K562 (cell line): ENCODE data around the gene ZBTB20. TPM values are rescaled to one million over a fixed set of nuclear protein-coding genes. Genes with fewer than 3 reads are reported as not detected.

Experiments
- ATAC-seq: fragments of 200-7000 bp; cut with Tn5 transposase; 3 replicates; pipeline ENCODE4 v1.9.1; 2020; ENCODE audit warnings: moderate library complexity
- BruUV-seq: library from RNA; stranded (reverse); fragments of 400-500 nt; replicated peaks from 2 replicates; lab custom pipeline; 2021; lab: Mats Ljungman, UMichigan
- CTCF ChIA-PET: fragments of 300-600 bp; formaldehyde crosslinking; extraction: SDS; loops from one replicate; lab custom pipeline; 2021; ENCODE audit warnings: low intra/inter-chr PET ratio; lab: Yijun Ruan, JAX
- POLR2A ChIA-PET: fragments of 300-600, 350-650 bp; sonication (Branson Sonifier 250); formaldehyde crosslinking; extraction: SDS; loops from one replicate; lab custom pipeline; 2021; ENCODE audit warnings: antibody characterized with exemption, inconsistent platforms; lab: Yijun Ruan, JAX
- DNase-seq, 4 experiments: peaks; one replicate each; pipeline versions ENCODE4 v3.0.0 to v3.0.0-alpha.2; 2011 to 2018; ENCODE audit warnings: low spot score in 3 of 4, mixed read lengths in 3 of 4; ENCODE audit errors: extremely low read depth in 1 of 4
- FAIRE-seq: peaks from 2 replicates; lab custom pipeline; 2011; peaks lifted over from hg19 to GRCh38; lab: Jason Lieb, UNC
- H2AFZ ChIP-seq: 2 replicates; pipeline ENCODE4 v1.6.0; 2011; ENCODE audit warnings: low read depth, low read length, control low read depth, inconsistent platforms
- H3K27ac ChIP-seq: fragments of 200-600 bp; 3 replicates; pipeline ENCODE4 v1.8.0; 2011; ENCODE audit warnings: low read depth, mild to moderate bottlenecking, control low read depth, inconsistent platforms, low read length, moderate library complexity, mixed read lengths; ENCODE audit errors: extremely low read depth
- H3K27me3 ChIP-seq, 2 experiments: fragments of 300-600 bp in 1 of 2; 2 replicates in 1 of 2; 3 replicates in 1 of 2; pipeline versions ENCODE4 v1.6.0 to v1.8.0; 2011; ENCODE audit warnings: inconsistent platforms in 2 of 2, low read length in 2 of 2, mild to moderate bottlenecking in 1 of 2, mixed read lengths in 1 of 2, moderate library complexity in 1 of 2; ENCODE audit not compliant: control insufficient read depth in 2 of 2, insufficient read depth in 2 of 2
- H3K36me3 ChIP-seq: fragments of 300-600 bp; 3 replicates; pipeline ENCODE4 v1.8.0; 2011; ENCODE audit warnings: mild to moderate bottlenecking, low read length, inconsistent platforms; ENCODE audit not compliant: control insufficient read depth, insufficient read depth
- H3K4me1 ChIP-seq, 2 experiments: fragments of 200-600 bp in 1 of 2; replicated peaks in 1 of 2; 2 replicates in 1 of 2; 3 replicates in 1 of 2; pipeline versions ENCODE4 v1.5.1 to v1.8.0; 2011; ENCODE audit warnings: inconsistent platforms in 2 of 2, low read length in 2 of 2, mild to moderate bottlenecking in 1 of 2, mixed read lengths in 1 of 2, moderate library complexity in 1 of 2; ENCODE audit not compliant: control insufficient read depth in 2 of 2, insufficient read depth in 2 of 2
- H3K4me2 ChIP-seq: 2 replicates; pipeline ENCODE4 v1.6.1; 2011; ENCODE audit warnings: low read length, control low read depth, inconsistent platforms, mixed read lengths; ENCODE audit not compliant: insufficient read depth
- H3K4me3 ChIP-seq: fragments of 200-600 bp; sonication (generic), shearing (Covaris generic); 2 replicates; pipeline ENCODE4 v1.5.1; 2016; ENCODE audit warnings: control low read depth, inconsistent platforms
- H3K79me2 ChIP-seq: fragments of 200-600 bp; 3 replicates; pipeline ENCODE4 v1.8.0; 2011; ENCODE audit warnings: low read length, inconsistent platforms; ENCODE audit not compliant: control insufficient read depth, insufficient read depth
- H3K9ac ChIP-seq, 2 experiments: 2 replicates each; pipeline versions ENCODE4 v1.6.0 to v1.6.1; 2011; ENCODE audit warnings: low read depth in 2 of 2, low read length in 2 of 2, control low read depth in 1 of 2, inconsistent platforms in 1 of 2, mild to moderate bottlenecking in 1 of 2, mixed read lengths in 1 of 2; ENCODE audit not compliant: insufficient read depth in 1 of 2
- H3K9me1 ChIP-seq: one replicate; pipeline ENCODE4 v1.6.0; 2011; ENCODE audit warnings: inconsistent platforms, mild to moderate bottlenecking, low read length, moderate library complexity; ENCODE audit not compliant: control insufficient read depth, insufficient read depth
- H3K9me3 ChIP-seq: replicated peaks from 2 replicates; pipeline ENCODE4 v1.5.1; 2011; ENCODE audit warnings: low read depth, low read length, inconsistent platforms; ENCODE audit not compliant: control insufficient read depth, insufficient read depth
- H4K20me1 ChIP-seq: replicated peaks from 2 replicates; pipeline ENCODE4 v1.6.1; 2011; ENCODE audit warnings: low read length, inconsistent platforms, mixed read lengths; ENCODE audit not compliant: control insufficient read depth, insufficient read depth
- NFE2 ChIP-seq: IDR thresholded peaks from 2 replicates; pipeline ENCODE4 v1.6.1; 2014; ENCODE audit warnings: antibody characterized with exemption, low read depth
- SUPT5H ChIP-seq: fragments of 450-650 bp; IDR thresholded peaks from 2 replicates; pipeline ENCODE4 v1.6.1; 2016
- TBL1XR1 ChIP-seq, 2 experiments: IDR thresholded peaks; 2 replicates each; pipeline ENCODE4 v1.6.1; 2012; ENCODE audit warnings: improper control_type of control experiment in 2 of 2, low read length in 2 of 2, mild to moderate bottlenecking in 1 of 2
- U2AF2 ChIP-seq: fragments of 200-400 bp; formaldehyde crosslinking; optimal IDR thresholded peaks from 2 replicates; pipeline ENCODE3; 2017; ENCODE audit warnings: low read depth, mild to moderate bottlenecking, low read length
- ZC3H8 ChIP-seq: fragments of 450-650 bp; IDR thresholded peaks from 2 replicates; pipeline ENCODE4 v1.6.1; 2017
- ZFP30 ChIP-seq: fragments of 250-450 bp; sonication (Bioruptor Pico); IDR thresholded peaks from 2 replicates; pipeline ENCODE4 v1.8.0; 2022; ENCODE audit warnings: moderate library complexity, mild to moderate bottlenecking, inconsistent platforms, borderline replicate concordance
- ZNF239 ChIP-seq: fragments of 250-450 bp; sonication (Bioruptor Pico); IDR thresholded peaks from 2 replicates; pipeline ENCODE4 v1.4.0; 2020; ENCODE audit warnings: mild to moderate bottlenecking
- ZNF584 ChIP-seq: fragments of 200-800 bp; sonication (Bioruptor generic); IDR thresholded peaks from 2 replicates; pipeline ENCODE4 v1.6.1; 2016; ENCODE audit warnings: low read depth, mild to moderate bottlenecking, missing genetic modification characterization, missing compliant biosample characterization
- in situ Hi-C: fragments of 300-500 bp; cut with MboI; formaldehyde crosslinking; loops from 4 replicates; pipeline ENCODE4 v1.15.0; 2018; ENCODE audit warnings: inconsistent platforms, mixed read lengths
- intact Hi-C: fragments of 100-400 bp; cut with micrococcal nuclease; formaldehyde crosslinking; loops from 2 replicates; pipeline ENCODE4 v1.14.2; 2022
- polyA plus RNA-seq, 8 experiments: library from polyadenylated mRNA; depleted of rRNA in 4 of 8; stranded (reverse) in 5 of 8; unstranded in 3 of 8; fragments of >200 nt; fragmentation: Nextera tagmentation in 2 of 8; fragmentation: Illumina TruSeq in 1 of 8; extraction: Ambion mirVana in 2 of 8; extraction: Trizol in 1 of 8; gene quantifications; 2 replicates each; pipeline versions ENCODE4 v1.2.1 to v1.2.3, GENCODE V29; 2011 to 2014; ENCODE audit warnings: inconsistent platforms in 1 of 8, missing spikeins in 1 of 8
- total RNA-seq, 7 experiments: library from RNA; depleted of rRNA in 6 of 7; stranded (reverse); fragments of >200 nt in 6 of 7; fragmentation: Illumina TruSeq in 2 of 7; extraction: Trizol in 2 of 7; gene quantifications; 2 replicates each; pipeline versions ENCODE4 v1.2.1 to v1.2.3, GENCODE V29; 2011 to 2021; ENCODE audit warnings: low replicate concordance in 1 of 7
- TF ChIP-seq, protein P1 (sequence below): sonication (generic); formaldehyde crosslinking; IDR thresholded peaks from 2 replicates; pipeline ENCODE4 v1.8.1; 2023; ENCODE audit warnings: mild to moderate bottlenecking, missing genetic modification reagents
- TF ChIP-seq, protein P2 (sequence below): fragments of 200-400 bp; formaldehyde crosslinking; IDR thresholded peaks from 2 replicates; pipeline ENCODE4 v1.6.1; 2017; ENCODE audit warnings: mild to moderate bottlenecking, low read depth, low read length, moderate library complexity
- TF ChIP-seq, protein P3 (sequence below): sonication (generic); formaldehyde crosslinking; IDR thresholded peaks from 2 replicates; pipeline ENCODE4 v1.8.1; 2023; ENCODE audit warnings: missing genetic modification reagents, mild to moderate bottlenecking, borderline replicate concordance
- TF ChIP-seq, protein P4 (sequence below): sonication (generic); formaldehyde crosslinking; IDR thresholded peaks from 2 replicates; pipeline ENCODE4 v1.8.1; 2023; ENCODE audit warnings: mild to moderate bottlenecking, missing genetic modification reagents, moderate library complexity

Gene ZBTB20
- total and polyA plus RNA-seq, 9 of the 15 experiments (the other 6 are each of a cell fraction or from before 2014, with no cell fraction given), result 0.17 to 1.7 (median 0.45) TPM

DNA sequence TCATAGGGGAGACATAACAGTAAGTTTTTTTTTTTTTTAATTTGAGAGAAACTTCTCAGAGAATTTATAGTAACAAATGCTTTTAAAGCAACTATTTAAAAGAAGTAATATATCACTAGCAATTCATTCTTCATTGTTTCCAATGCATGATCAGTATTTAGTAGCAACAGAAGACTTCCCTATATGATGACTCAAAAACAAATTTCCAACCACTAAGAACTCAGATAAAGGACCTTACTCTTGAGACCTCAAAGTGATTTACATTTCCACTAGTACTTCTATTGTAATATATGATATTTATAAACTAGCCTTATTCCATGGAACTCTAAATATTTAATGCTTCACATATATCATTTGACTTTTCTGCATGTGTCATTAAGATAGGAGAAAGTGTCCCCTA is 356.3 kb downstream of the ZBTB20 start:
- intact Hi-C loops, result no loop called here
- H3K27me3 ChIP-seq, result no peaks in the 10 kb centered on the region
- H3K79me2 ChIP-seq, result no peaks in the 10 kb centered on the region
- no peak overlapping the region for H3K4me2 ChIP-seq
- H3K4me3 ChIP-seq, result no peak overlapping the region
- H3K27ac ChIP-seq, result no peak overlapping the region
- ChIA-PET CTCF (no interaction called here), POLR2A (no interaction called here)
- no peaks in the 10 kb centered on the region for H4K20me1 ChIP-seq
- no TSS peak for BruUV-seq
- H3K9me3 ChIP-seq, result no peaks in the 10 kb centered on the region
- no peak overlapping the region for H3K9ac ChIP-seq
- ATAC-seq (no peak), FAIRE-seq (no peak), DNase-seq (no peak)
- H3K4me1 ChIP-seq, result no peaks in the 10 kb centered on the region
- no peaks in the 10 kb centered on the region for H3K36me3 ChIP-seq
- in situ Hi-C loops, result no loop called here
- no peaks in the 10 kb centered on the region for H3K9me1 ChIP-seq
- TF ChIP-seq ZNF239, result no peak
- no peak for TF ChIP-seq U2AF2
- no peak for TF ChIP-seq ZFP30 (CRISPR knock-in tag)
- TF ChIP-seq, protein P1, sequence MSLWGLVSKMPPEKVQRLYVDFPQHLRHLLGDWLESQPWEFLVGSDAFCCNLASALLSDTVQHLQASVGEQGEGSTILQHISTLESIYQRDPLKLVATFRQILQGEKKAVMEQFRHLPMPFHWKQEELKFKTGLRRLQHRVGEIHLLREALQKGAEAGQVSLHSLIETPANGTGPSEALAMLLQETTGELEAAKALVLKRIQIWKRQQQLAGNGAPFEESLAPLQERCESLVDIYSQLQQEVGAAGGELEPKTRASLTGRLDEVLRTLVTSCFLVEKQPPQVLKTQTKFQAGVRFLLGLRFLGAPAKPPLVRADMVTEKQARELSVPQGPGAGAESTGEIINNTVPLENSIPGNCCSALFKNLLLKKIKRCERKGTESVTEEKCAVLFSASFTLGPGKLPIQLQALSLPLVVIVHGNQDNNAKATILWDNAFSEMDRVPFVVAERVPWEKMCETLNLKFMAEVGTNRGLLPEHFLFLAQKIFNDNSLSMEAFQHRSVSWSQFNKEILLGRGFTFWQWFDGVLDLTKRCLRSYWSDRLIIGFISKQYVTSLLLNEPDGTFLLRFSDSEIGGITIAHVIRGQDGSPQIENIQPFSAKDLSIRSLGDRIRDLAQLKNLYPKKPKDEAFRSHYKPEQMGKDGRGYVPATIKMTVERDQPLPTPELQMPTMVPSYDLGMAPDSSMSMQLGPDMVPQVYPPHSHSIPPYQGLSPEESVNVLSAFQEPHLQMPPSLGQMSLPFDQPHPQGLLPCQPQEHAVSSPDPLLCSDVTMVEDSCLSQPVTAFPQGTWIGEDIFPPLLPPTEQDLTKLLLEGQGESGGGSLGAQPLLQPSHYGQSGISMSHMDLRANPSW (CRISPR knock-in tag), result no peak
- TF ChIP-seq TBL1XR1 (IDR thresholded peaks at IDR 0.05; ENCODE audit: low read length in 2 of 2), result no peak
- TF ChIP-seq, protein P2, sequence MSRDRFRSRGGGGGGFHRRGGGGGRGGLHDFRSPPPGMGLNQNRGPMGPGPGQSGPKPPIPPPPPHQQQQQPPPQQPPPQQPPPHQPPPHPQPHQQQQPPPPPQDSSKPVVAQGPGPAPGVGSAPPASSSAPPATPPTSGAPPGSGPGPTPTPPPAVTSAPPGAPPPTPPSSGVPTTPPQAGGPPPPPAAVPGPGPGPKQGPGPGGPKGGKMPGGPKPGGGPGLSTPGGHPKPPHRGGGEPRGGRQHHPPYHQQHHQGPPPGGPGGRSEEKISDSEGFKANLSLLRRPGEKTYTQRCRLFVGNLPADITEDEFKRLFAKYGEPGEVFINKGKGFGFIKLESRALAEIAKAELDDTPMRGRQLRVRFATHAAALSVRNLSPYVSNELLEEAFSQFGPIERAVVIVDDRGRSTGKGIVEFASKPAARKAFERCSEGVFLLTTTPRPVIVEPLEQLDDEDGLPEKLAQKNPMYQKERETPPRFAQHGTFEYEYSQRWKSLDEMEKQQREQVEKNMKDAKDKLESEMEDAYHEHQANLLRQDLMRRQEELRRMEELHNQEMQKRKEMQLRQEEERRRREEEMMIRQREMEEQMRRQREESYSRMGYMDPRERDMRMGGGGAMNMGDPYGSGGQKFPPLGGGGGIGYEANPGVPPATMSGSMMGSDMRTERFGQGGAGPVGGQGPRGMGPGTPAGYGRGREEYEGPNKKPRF, result no peak
- no peak for TF ChIP-seq ZC3H8
- TF ChIP-seq, protein P3, sequence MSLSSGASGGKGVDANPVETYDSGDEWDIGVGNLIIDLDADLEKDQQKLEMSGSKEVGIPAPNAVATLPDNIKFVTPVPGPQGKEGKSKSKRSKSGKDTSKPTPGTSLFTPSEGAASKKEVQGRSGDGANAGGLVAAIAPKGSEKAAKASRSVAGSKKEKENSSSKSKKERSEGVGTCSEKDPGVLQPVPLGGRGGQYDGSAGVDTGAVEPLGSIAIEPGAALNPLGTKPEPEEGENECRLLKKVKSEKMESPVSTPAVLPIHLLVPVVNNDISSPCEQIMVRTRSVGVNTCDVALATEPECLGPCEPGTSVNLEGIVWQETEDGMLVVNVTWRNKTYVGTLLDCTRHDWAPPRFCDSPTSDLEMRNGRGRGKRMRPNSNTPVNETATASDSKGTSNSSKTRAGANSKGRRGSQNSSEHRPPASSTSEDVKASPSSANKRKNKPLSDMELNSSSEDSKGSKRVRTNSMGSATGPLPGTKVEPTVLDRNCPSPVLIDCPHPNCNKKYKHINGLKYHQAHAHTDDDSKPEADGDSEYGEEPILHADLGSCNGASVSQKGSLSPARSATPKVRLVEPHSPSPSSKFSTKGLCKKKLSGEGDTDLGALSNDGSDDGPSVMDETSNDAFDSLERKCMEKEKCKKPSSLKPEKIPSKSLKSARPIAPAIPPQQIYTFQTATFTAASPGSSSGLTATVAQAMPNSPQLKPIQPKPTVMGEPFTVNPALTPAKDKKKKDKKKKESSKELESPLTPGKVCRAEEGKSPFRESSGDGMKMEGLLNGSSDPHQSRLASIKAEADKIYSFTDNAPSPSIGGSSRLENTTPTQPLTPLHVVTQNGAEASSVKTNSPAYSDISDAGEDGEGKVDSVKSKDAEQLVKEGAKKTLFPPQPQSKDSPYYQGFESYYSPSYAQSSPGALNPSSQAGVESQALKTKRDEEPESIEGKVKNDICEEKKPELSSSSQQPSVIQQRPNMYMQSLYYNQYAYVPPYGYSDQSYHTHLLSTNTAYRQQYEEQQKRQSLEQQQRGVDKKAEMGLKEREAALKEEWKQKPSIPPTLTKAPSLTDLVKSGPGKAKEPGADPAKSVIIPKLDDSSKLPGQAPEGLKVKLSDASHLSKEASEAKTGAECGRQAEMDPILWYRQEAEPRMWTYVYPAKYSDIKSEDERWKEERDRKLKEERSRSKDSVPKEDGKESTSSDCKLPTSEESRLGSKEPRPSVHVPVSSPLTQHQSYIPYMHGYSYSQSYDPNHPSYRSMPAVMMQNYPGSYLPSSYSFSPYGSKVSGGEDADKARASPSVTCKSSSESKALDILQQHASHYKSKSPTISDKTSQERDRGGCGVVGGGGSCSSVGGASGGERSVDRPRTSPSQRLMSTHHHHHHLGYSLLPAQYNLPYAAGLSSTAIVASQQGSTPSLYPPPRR (CRISPR knock-in tag), result no peak
- no peak for TF ChIP-seq ZNF584 (CRISPR knock-in tag)
- no peak for TF ChIP-seq NFE2
- TF ChIP-seq SUPT5H, result no peak
- TF ChIP-seq, protein P4, sequence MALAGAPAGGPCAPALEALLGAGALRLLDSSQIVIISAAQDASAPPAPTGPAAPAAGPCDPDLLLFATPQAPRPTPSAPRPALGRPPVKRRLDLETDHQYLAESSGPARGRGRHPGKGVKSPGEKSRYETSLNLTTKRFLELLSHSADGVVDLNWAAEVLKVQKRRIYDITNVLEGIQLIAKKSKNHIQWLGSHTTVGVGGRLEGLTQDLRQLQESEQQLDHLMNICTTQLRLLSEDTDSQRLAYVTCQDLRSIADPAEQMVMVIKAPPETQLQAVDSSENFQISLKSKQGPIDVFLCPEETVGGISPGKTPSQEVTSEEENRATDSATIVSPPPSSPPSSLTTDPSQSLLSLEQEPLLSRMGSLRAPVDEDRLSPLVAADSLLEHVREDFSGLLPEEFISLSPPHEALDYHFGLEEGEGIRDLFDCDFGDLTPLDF (CRISPR knock-in tag), result no peak
- no peak overlapping the region for H2AFZ ChIP-seq
